ENCODE results near the gene IER2. TPM values are rescaled to one million over a fixed set of nuclear protein-coding genes. Genes with fewer than 3 reads are reported as not detected.

The IER2 gene
- total and polyA plus RNA-seq, 2 experiments from 2014 or later: 101 to 325 TPM

DNA sequence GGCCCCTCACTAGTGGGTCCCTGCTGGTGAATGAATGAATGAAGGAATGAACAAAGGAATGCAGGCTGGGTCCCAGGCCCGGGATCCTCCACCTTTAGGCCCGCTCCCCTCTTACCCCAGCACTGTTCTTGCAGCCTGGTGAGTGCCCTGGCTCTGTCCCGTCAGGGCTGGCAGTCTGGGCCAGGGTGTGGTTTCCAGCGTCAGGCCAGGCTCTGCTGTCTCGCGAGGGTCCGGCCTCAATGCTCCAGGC lies 47.9 kb upstream of the IER2 start:
- H3K4me3 ChIP-seq: no peak overlapping the region
- H3K9me3 ChIP-seq (ENCODE audit: low read depth): no peaks in the 10 kb centered on the region
- H3K4me2 ChIP-seq: peak overlapping the region; percentile 80
- H3K27ac ChIP-seq: no peak overlapping the region
- peaks cover 30% of the 10 kb centered on the region for H3K4me1 ChIP-seq (ENCODE audit: insufficient read depth)
- H3K9me2 ChIP-seq (replicated peaks; ENCODE audit: insufficient read depth): no peaks in the 10 kb centered on the region
- no peak overlapping the region for H2AFZ ChIP-seq
- WGBS (ENCODE audit: low lambda C conversion rate, missing lambda C conversion rate): 21% methylated on average over 5 of the region's 7 CpGs
- TF ChIP-seq EZH2phosphoT487 (IDR thresholded peaks at IDR 0.05; ENCODE audit: low read depth, severe bottlenecking, unreplicated experiment) (no peak), EZH2 (IDR thresholded peaks at IDR 0.05; ENCODE audit: borderline replicate concordance) (no peak)
- TF ChIP-seq, protein P1, sequence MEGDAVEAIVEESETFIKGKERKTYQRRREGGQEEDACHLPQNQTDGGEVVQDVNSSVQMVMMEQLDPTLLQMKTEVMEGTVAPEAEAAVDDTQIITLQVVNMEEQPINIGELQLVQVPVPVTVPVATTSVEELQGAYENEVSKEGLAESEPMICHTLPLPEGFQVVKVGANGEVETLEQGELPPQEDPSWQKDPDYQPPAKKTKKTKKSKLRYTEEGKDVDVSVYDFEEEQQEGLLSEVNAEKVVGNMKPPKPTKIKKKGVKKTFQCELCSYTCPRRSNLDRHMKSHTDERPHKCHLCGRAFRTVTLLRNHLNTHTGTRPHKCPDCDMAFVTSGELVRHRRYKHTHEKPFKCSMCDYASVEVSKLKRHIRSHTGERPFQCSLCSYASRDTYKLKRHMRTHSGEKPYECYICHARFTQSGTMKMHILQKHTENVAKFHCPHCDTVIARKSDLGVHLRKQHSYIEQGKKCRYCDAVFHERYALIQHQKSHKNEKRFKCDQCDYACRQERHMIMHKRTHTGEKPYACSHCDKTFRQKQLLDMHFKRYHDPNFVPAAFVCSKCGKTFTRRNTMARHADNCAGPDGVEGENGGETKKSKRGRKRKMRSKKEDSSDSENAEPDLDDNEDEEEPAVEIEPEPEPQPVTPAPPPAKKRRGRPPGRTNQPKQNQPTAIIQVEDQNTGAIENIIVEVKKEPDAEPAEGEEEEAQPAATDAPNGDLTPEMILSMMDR (IDR thresholded peaks at IDR 0.05; ENCODE audit: poor library complexity): no peak
- DNase-seq (ENCODE audit: low spot score): no peak
- no peaks in the 10 kb centered on the region for H3K36me3 ChIP-seq (replicated peaks; ENCODE audit: insufficient read depth, low read depth)
- H4K20me1 ChIP-seq (ENCODE audit: insufficient read depth, poor library complexity, severe bottlenecking): peaks cover 4% of the 10 kb centered on the region
- H3K27me3 ChIP-seq: peaks cover 30% of the 10 kb centered on the region
- no peaks in the 10 kb centered on the region for H3K79me2 ChIP-seq

DNA sequence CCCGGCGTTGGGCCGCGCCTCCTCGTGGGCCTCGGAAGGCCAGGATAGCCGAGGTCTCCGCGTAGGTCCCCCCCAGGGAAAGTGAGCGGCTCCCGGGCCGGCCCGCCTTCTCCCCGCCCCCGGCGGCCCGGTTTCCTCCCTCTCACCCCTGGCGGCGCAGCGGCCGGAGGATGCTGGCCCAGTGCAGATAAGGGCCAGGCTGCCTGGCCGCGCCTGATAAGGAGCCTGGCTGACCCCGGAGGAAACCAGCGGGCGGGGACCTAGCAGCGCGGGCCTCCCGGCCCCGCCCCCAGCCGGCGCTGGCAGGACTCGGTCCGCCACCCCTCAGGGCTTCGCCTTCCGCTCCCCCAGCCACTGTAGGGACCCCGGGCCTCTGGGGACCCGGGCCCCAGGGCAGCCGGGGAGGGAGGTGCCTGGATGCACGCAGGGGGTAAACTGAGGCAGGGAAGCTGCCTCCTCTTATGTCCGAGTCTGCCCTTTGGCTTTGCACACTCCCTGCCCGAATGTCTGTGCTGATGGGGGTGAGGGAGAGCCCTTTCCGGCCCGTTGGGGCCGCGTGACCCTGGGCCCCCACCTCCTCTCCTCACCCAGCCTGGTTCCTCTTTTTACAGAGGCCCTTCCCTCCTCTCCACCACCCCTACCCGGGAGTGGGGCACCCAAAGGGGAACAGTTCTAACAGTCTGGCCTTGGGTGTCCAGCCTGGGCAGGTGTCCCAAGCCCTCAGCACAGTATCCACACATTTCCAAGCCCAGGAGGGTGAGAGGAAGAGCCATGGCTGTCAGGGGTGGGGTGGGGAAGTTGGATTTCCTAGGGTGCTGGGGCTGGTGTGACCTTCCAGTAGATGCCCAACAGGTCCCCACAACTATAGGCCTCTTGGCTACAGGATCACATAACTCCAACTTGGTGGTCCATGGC lies 47.3 kb upstream of the IER2 start, which contains the start of gene LYL1:
Gene LYL1, minus strand, starts transcription at position 193 of the 915 bp plus-strand sequence. CDS start 1,687 bp downstream, outside the sequence.
- Histone ChIP-seq H3K4me3 (no peak within 1 kb of the TSS), H3K27ac (no peak within 1 kb of the TSS), H3K36me3 (replicated peaks; ENCODE audit: insufficient read depth, low read depth) (no peaks in the 10 kb centered on the region), H3K9me2 (replicated peaks; ENCODE audit: insufficient read depth) (no peaks in the 10 kb centered on the region), H2AFZ (no peak within 1 kb of the TSS), H3K9me3 (ENCODE audit: low read depth) (no peaks in the 10 kb centered on the region), H3K79me2 (no peaks in the 10 kb centered on the region), H3K4me2 (peak within 1 kb of the TSS; percentile 80), H4K20me1 (ENCODE audit: insufficient read depth, poor library complexity, severe bottlenecking) (peaks cover 4% of the 10 kb centered on the region), H3K27me3 (peaks cover 24% of the 10 kb centered on the region), H3K4me1 (ENCODE audit: insufficient read depth) (peaks cover 24% of the 10 kb centered on the region)
- WGBS (ENCODE audit: low lambda C conversion rate, missing lambda C conversion rate): 10% methylated on average over 29 of the region's 47 CpGs
- peak; percentile 82 for DNase-seq (ENCODE audit: low spot score)
- TF ChIP-seq EZH2phosphoT487 (IDR thresholded peaks at IDR 0.05; ENCODE audit: low read depth, severe bottlenecking, unreplicated experiment): no peak
- TF ChIP-seq EZH2 (IDR thresholded peaks at IDR 0.05; ENCODE audit: borderline replicate concordance): no peak
- TF ChIP-seq, protein P1 (IDR thresholded peaks at IDR 0.05; ENCODE audit: poor library complexity): no peak

DNA sequence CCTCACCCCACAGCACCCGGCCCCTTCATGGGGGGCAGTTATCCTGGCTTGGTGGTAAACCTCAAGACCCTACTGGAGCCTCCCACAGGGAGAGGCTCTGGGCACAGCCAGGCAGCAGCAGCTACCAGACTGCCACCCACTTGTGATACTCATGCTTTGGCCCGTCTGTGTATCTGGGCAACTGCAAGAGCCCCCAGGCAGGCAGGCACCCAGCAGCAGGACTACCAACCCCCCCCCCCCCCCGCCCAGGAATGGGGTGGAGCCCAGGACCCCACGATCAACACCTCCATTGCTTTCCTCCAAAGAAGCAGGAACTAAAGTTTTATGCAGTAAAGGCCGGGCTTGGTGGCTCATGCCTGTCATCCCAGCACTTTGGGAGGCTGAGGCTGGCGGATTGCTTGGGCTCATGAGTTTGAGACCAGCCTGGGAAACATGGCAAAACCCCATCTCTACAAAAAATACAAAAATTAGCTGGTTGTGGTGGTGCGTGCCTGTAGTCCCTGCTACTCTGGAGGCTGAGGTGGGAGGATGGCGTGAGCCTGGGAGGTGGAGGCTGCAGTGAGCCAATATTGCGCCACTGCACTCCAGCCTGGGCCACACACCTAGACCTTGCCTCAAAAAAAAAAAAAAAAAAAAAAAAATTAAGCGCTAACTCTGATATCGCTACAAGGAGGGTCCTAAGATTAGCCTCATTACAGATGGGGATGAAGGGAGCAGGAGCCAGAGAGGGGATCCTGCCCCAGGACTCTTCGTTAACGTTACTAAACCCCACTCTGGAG lies 46.4 kb upstream of the IER2 start:
- Histone ChIP-seq H3K27me3 (peaks cover 17% of the 10 kb centered on the region), H3K4me1 (ENCODE audit: insufficient read depth) (peaks cover 16% of the 10 kb centered on the region), H3K4me2 (no peak overlapping the region), H3K9me3 (ENCODE audit: low read depth) (no peaks in the 10 kb centered on the region), H3K36me3 (replicated peaks; ENCODE audit: insufficient read depth, low read depth) (no peaks in the 10 kb centered on the region), H3K9me2 (replicated peaks; ENCODE audit: insufficient read depth) (no peaks in the 10 kb centered on the region), H3K79me2 (no peaks in the 10 kb centered on the region), H3K27ac (no peak overlapping the region), H2AFZ (no peak overlapping the region), H4K20me1 (ENCODE audit: insufficient read depth, poor library complexity, severe bottlenecking) (no peaks in the 10 kb centered on the region), H3K4me3 (no peak overlapping the region)
- WGBS (ENCODE audit: low lambda C conversion rate, missing lambda C conversion rate): 94% methylated on average over 13 of the region's 13 CpGs
- TF ChIP-seq EZH2phosphoT487 (IDR thresholded peaks at IDR 0.05; ENCODE audit: low read depth, severe bottlenecking, unreplicated experiment) (no peak), EZH2 (IDR thresholded peaks at IDR 0.05; ENCODE audit: borderline replicate concordance) (no peak)
- TF ChIP-seq, protein P1 (IDR thresholded peaks at IDR 0.05; ENCODE audit: poor library complexity): no peak
- DNase-seq (ENCODE audit: low spot score): no peak
